BJ (cell line): Measurements from ENCODE around the gene SKIC8. TPM values are rescaled to one million over a fixed set of nuclear protein-coding genes. Genes with fewer than 3 reads are reported as not detected.

Source experiments
- CTCF ChIA-PET: fragments of 350-600 bp; formaldehyde crosslinking; extraction: SDS; loops from one replicate; lab custom pipeline; 2021; ENCODE audit warnings: antibody characterized with exemption, inconsistent platforms; lab: Yijun Ruan, JAX
- POLR2A ChIA-PET: fragments of 300-600 bp; sonication (Branson Sonifier 250); formaldehyde crosslinking; extraction: SDS; loops from one replicate; lab custom pipeline; 2021; ENCODE audit warnings: antibody characterized with exemption; lab: Charles Lee
- DNase-seq: peaks from one replicate; pipeline ENCODE4 v3.0.0-alpha.2; 2011; ENCODE audit warnings: low read depth
- H3K27me3 ChIP-seq: 2 replicates; pipeline ENCODE4 v1.6.0; 2011; ENCODE audit warnings: low read length; ENCODE audit not compliant: control insufficient read depth, insufficient read depth
- H3K36me3 ChIP-seq: 2 replicates; pipeline ENCODE4 v1.5.1; 2011; ENCODE audit warnings: low read length; ENCODE audit not compliant: control insufficient read depth, insufficient read depth
- H3K4me3 ChIP-seq: 2 replicates; pipeline ENCODE4 v1.5.1; 2011; ENCODE audit warnings: low read depth, mild to moderate bottlenecking, control low read depth, low read length
- CTCF ChIP-seq: IDR thresholded peaks from 2 replicates; pipeline ENCODE4 v1.5.1; 2011; ENCODE audit warnings: low read depth, mild to moderate bottlenecking, control low read depth, inconsistent platforms, low read length, moderate library complexity; ENCODE audit not compliant: insufficient read depth
- polyA plus RNA-seq: library from polyadenylated mRNA; depleted of rRNA; stranded (reverse); fragments of >200 nt; gene quantifications from 2 replicates; pipeline ENCODE4 v1.2.3, GENCODE V29; 2011

The SKIC8 gene
- polyA plus RNA-seq, 1 experiment: 72.8 TPM

GRCh38 chr15:78244101-78244500, 55.3 kb downstream of the SKIC8 start:
- H3K4me3 ChIP-seq: no peak overlapping the region
- TF ChIP-seq CTCF: no peak
- H3K36me3 ChIP-seq: no peaks in the 10 kb centered on the region
- peaks cover 3% of the 10 kb centered on the region for H3K27me3 ChIP-seq
- POLR2A ChIA-PET: no interaction called here
- CTCF ChIA-PET: interaction anchor here (0.7 to 10.3 kb wide), 7 partner anchors 30 to 286 kb away, joined by 3 to 177 read pairs (median 4); partner anchors contain the start of gene CIB2
- no peak for DNase-seq

- CTCF ChIA-PET: interaction anchor here (1.2 to 10.3 kb wide), 4 partner anchors 112 to 285 kb away, joined by 4 to 177 read pairs (median 11); partner anchors contain the start of gene CIB2
- Histone ChIP-seq H3K36me3 (no peaks in the 10 kb centered on the region), H3K4me3 (no peak overlapping the region), H3K27me3 (peaks cover 3% of the 10 kb centered on the region)
- no peak for TF ChIP-seq CTCF
- no peak for DNase-seq
- POLR2A ChIA-PET: no interaction called here
These were observed 55.9 kb downstream of the SKIC8 start for GRCh38 chr15:78243491-78243941.

GRCh38 chr15:78243058-78243457, 56.4 kb downstream of the SKIC8 start:
- TF ChIP-seq CTCF: no peak
- DNase-seq: no peak
- H3K36me3 ChIP-seq: no peaks in the 10 kb centered on the region
- POLR2A ChIA-PET: no interaction called here
- CTCF ChIA-PET: interaction anchor here (0.7 to 10.3 kb wide), 9 partner anchors 11 to 335 kb away, joined by 3 to 177 read pairs (median 15); partner anchors contain the start of gene CIB2
- no peak overlapping the region for H3K4me3 ChIP-seq
- H3K27me3 ChIP-seq: peaks cover 3% of the 10 kb centered on the region

GRCh38 chr15:78242128-78242527, 57.3 kb downstream of the SKIC8 start:
- peak; percentile 55 for TF ChIP-seq CTCF
- Histone ChIP-seq H3K36me3 (no peaks in the 10 kb centered on the region), H3K27me3 (peaks cover under 1% of the 10 kb centered on the region), H3K4me3 (no peak overlapping the region)
- no peak for DNase-seq
- ChIA-PET CTCF (interaction anchor here (0.6 to 10.3 kb wide), 22 partner anchors 10 to 467 kb away, joined by 3 to 177 read pairs (median 8); partner anchors contain the start of gene CIB2), POLR2A (no interaction called here)

- TF ChIP-seq CTCF: peak; percentile 93
- ChIA-PET POLR2A (no interaction called here), CTCF (interaction anchor here (0.6 to 10.3 kb wide), 52 partner anchors 9 to 468 kb away, joined by 3 to 177 read pairs (median 5); partner anchors contain the start of genes CIB2 and SH2D7)
- Histone ChIP-seq H3K4me3 (no peak overlapping the region), H3K27me3 (peaks cover 3% of the 10 kb centered on the region), H3K36me3 (no peaks in the 10 kb centered on the region)
- no peak for DNase-seq
These were observed 58.4 kb downstream of the SKIC8 start for GRCh38 chr15:78241017-78241416.
